HG03064 (cell line): Measurements from ENCODE around the gene SYN1.
"Not testable (repeated sequence)": the region's sequence is repeated elsewhere in the genome, so short reads cannot be mapped to it uniquely, and the experiment has no call there.

Source experiments
- ATAC-seq: cut with Tn5 transposase; IDR thresholded peaks from one replicate; pipeline ENCODE4 v1.9.1; 2021; ENCODE audit warnings: low read depth; ENCODE audit not compliant: unreplicated experiment

SYN1 gene

DNA sequence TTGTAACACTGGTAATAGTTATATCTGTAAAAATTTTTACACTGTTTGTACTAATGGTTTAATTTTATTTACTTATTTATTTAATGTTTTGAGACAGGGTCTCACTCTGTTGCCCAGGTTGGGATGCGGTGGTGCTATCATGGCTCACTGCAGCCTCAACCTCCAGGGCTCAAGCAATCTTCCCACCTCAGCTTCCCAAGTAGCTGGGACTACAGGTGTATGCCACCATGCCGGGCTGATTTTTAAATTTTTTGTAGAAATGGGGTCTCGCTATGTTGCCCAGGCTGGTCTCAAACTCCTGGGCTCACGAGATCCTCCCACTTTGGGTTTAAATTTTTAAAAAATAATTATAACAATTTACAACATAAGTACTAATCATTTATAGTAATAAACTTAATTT lies 16.5 kb downstream of the SYN1 start:
- ATAC-seq = not testable (repeated sequence)

DNA sequence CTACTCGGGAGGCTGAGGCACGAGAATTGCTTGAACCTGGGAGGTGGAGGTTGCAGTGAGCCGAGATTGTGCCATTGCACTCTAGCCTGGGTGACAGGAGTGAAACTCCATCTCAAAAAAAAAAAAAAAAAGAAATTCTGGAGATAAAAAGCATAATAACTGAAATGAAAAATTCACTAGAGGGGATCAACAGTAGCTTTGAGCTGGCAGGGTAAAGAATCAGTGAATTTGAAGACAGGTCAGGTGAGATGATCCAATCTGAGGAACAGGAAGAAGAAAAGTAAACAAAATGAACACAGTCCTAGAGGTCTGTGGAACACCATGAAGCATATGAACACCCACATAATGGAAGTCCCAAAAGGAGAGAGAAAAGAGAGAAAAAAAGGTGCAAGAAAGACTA lies 22.4 kb downstream of the SYN1 start:
- ATAC-seq = no peak

DNA sequence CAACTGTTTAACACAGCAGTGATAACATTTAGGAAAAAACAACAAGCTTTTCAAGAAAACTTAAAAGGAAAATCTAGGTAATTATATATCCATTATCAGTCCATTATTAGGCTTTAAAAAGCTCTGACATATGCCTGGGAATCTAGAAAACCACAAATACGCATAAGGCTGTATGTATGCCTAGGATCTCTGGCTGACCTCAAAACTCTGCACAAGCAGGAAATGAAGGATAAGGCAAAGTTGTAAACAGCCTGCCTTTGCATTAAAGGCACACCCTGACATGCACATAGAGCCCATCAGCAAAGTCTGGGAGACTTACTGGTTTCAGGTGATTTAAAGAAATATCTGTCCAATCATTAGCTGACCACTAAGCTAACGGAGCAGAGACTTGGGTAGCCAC lies 23.4 kb downstream of the SYN1 start:
- no peak for ATAC-seq

DNA sequence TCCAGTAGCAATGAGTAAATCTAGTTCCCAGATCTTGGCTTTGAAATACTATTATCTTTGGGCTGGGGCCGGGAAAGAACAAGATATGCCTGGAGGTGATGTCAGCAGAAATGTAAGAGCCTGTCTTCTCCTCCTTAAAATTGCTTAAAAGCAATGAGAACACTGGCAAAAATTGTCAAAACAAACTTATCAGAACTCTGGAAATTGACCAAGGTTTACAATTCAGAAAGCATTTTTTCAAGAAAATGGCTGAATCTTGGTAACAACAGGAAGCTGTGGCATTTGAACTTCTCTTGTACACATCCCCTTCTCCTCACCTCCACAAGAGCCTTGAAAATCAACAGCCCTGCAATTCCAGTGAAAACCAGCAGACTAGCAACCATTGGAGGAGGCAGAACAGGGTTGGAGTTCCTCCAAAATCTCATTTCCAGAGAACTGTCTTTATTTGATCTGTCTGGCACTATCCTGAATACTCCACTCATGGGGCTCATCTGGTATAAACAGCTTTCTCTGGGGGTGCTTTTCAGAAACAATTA lies 23.9 kb downstream of the SYN1 start:
- ATAC-seq = no peak

DNA sequence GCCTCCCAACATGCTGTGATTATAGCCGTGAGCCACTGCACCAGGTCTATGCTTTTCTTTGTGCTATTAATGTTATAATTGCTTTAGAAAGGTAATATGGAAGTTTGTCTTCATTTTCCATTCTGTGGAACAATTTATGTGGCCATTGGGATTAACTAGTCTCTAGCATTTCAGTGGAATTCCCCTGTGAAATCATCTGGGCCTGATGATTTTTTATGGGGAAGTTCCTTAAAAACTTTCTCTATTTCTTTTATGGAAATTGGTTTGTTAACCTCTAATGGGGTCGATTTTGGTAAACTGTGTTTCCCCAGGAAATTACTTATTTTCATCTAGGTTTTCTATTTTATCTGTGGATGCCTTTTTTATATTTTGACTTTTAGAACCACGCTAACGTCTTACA lies 26.1 kb downstream of the SYN1 start:
- ATAC-seq = no peak

DNA sequence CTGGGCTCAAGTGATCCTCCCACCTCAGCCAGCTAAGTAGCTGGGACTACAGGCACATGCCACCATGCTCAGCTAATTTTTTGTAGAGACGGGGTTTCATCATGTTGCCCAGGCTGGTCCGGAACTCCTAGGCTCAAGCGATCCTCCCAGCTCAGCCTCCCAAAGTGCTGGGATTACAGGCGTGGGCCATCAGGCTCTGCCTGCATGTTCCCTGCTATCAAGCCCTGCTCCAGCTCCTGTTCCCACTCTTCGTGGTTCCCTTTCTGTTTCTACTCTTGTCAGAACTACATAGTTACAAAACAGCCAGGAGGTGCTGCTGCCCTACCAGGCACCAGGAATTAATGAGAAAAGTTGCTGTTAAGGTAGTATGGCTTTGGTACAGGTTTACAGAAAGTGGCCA lies 28.7 kb downstream of the SYN1 start:
- ATAC-seq = no peak

DNA sequence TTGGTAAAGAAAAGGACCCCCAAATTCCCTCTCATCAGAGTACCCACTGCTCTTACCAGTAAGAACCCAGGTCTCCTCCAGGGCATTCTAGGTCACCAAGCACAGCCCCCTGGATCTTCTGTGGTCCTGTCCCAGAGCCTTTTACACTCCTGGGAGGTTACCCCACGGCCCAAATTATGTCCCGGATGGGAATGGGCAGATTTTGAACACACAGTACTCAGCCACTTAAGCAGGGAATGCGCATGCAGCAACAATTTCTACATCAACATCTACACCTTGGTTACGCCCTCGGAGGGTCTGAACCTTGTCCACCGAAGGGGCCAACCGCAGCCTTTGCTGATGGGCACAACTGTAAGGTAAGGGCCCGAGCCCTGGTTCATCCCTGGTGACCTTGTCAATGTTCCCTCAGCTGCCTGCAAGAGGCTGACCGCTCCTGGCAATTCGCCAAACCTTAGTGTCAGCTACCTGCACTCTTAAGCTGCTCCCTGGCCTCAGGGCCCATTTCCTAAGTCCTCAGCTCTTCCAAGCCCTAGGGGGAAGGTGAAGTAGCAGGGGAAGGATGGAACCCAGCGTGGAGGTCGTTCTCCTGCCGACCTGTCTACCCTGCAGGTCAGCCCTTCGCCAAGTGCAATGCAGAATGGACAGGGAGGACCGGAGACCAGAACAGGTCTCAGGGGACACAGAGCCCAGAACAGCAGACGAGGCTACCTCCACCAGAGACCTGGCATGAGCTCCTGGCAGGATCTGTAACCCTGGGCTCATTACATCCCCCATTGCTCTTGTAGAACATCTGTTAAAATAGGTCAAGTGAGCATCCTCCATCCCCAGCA lies 31.5 kb downstream of the SYN1 start:
- ATAC-seq = no peak

DNA sequence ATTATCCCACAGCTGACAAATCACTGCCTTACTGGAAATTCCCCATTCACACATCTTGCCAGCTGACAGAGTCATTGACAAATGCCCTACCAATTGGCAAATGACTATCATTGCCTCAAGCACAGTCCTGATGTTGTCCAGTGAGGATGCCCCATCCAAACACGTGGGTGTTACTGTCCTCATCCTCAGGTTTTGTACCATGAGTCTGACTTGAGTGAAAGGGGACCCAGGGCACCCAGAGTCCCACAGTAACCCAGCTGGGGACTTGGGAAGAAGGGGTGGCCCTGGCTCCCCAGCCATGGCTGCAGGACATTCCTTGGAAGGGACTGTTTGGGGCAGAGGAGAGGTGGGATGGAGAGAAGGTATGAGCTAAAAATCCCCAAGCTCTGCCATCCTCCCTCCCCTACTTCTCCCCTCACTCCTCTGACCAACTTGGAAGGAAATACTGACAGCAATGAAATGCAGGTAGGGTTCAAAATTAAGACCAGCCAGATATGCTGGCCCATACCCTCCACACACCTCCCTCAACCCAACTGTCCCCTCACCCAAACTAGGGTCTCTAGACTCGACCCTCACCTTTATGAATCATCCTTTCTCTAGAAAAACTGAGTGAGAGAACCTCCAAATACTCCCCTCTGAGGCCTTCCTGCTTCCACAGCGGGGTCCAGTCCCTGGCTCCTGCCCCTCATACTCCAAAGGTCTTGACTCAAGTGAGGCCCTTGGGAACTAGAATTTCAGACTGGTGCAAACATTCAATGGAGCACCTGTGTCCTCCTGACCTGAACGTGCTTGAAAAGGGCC lies 32.4 kb downstream of the SYN1 start:
- ATAC-seq = no peak

DNA sequence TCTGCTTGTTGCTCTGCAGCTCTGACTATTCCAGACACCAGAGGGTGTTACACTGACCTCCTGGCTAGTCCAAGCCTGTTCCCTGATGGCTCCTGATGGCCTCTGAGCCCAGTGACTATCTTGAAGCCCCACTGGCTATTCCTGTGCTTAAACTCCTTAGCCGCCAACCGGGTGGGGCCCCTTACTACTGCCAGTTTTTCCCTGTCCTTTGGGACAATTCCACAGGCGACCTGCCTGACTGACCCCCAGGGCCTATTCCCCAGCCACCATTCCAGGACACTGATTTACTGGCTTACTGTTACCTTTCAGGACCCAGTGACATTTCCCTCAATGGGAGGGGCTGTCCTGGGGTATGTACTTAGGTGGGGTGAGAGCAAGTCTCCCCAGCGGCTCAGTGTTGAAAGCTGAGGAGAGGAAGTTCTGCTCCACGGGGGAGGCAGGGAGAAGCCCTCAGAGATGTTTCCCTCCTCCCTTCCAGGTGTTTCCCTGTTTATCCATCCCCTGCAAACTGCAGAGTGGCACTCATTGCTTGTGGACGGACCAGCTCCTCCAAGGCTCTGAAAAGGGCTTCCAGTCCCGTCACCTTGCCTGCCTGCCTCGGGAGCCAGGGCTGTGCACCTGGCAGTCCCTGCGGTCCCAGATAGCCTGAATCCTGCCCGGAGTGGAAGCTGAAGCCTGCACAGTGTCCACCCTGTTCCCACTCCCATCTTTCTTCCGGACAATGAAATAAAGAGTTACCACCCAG lies 33.4 kb downstream of the SYN1 start:
- ATAC-seq = no peak

DNA sequence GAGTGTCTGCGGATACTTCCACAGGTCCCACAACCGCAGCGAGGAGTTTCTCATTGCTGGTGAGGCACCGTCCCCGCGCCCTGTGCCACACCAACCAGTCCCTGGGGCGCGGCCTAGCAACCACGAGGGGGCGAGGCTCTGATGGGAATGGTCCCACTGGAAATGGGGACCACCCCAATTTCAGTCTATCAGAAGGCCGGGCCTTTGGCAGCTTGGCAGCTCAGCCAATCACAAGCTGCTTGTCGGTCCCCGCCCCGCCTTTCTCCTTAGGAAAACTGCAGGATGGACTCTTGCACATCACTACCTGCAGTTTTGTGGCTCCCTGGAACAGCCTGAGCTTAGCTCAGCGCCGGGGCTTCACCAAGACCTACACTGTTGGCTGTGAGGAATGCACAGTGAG lies 34.4 kb downstream of the SYN1 start:
- ATAC-seq = no peak

DNA sequence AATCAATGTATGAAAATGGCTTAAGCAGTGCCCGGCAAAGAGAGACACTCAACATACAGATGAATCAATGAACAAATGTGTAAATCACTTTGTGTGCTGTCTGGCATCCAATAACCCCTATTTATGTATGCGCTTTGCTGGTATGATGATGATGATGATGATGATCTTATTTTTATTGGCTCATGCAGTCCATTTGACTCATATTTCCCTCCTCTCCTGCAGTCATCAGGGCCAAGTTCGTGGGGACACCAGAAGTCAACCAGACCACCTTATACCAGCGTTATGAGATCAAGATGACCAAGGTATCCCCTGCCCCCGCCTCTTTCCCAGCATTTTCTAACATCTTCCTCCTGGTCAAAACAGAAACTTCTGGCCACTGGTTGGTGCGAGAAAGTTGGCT lies 34.9 kb downstream of the SYN1 start:
- no peak for ATAC-seq

DNA sequence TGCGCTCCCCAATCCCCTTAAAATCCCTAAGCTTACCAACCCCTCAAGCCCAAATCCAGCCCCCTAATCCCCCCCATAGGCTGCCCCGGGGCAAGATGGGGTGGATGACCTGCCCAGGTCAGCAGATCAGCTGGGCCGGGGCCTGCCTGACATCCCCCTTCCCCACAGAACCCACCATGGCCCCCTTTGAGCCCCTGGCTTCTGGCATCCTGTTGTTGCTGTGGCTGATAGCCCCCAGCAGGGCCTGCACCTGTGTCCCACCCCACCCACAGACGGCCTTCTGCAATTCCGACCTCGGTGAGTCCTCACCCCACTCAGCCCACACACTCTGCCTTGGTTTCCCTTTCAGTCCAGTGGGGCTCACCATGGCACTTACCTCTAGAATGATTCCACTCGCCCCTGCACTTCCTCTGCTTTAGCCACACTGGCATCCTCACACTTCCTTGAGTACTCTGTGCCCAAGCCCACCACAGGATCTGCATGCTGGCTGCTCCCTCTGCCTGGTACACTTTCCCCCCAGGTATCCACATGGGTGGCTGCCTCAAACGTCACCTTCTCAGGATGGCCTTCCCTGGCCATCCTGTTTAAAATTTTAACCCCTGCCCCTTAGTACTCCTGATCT lies 36.3 kb downstream of the SYN1 start:
- ATAC-seq = no peak

DNA sequence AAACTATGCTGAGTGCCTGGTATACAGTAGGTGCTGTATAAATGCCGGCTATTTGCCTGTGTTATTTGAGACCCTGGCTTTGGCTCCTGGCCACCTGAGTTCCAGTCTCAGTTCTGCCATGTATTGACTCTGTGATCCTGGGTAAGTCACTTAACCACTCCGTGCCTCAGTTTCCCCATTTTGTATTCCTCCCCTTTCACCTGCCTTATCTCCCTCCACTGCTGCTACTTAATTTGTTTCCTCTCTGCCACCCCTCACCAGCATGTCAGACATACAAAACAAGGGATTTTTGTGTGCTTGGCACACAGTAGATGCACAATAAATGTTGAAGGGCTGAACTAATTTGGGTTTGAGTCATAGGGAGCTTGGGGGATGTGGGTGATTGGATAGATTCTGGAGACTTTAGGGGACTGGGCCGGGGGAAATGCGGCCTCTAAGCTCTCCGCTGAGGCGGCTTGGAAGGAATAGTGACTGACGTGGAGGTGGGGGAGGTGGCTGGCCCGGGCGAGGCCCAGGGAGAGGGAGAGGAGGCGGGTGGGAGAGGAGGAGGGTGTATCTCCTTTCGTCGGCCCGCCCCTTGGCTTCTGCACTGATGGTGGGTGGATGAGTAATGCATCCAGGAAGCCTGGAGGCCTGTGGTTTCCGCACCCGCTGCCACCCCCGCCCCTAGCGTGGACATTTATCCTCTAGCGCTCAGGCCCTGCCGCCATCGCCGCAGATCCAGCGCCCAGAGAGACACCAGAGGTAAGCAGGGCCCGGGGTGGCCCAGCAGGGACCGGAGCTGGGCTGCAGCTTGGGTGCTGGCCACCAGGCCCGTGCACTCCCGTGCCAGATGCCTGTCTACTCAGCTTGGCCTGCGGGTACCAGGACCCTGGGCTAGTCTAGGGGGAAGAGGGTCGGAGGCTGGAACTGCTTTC lies 37.7 kb downstream of the SYN1 start, which contains the start of gene TIMP1:
TSS of gene TIMP1 (plus strand) at position 706 of the 917 bp plus-strand sequence. CDS start 980 bp downstream, outside the sequence.
- peak; percentile 70 for ATAC-seq

DNA sequence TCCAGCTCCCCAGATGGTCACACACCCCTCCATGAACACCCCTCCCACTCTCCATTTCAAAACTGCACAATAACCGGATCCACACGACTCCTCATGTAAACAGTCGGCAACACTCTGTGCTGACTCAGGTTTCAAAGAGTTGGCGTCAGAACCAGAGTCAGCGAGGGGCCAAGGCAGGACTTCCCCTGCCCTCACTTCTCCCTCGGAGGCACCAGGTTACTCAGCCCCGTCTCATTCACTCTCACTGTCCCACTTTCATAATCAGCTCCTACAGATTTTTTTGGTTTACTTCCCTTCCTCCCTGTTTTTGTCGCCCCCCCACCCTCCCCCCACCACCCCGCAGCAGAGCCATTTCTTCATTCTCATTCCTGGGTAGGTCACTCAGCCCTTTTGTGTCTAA lies 40.1 kb downstream of the SYN1 start:
- ATAC-seq = no peak

DNA sequence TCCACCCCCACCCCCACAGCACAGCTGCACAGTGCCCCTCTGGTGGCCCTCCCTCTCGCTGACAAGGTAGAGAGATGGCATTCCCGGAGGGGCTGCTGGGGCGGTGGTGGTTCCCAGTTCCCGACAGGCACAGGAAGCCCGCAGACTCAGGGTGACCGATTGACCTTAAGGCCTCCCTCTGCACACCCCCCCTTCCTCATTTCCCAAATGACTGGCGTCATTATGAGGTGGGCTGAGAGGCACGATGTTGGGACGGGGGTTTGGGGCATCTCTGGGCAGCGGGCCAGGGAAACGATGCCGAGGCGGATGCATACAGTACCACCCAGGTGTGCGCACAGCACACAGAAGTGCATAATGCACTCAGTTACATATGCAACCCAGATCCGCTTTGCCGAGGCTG lies 41.0 kb downstream of the SYN1 start:
- ATAC-seq = no peak

DNA sequence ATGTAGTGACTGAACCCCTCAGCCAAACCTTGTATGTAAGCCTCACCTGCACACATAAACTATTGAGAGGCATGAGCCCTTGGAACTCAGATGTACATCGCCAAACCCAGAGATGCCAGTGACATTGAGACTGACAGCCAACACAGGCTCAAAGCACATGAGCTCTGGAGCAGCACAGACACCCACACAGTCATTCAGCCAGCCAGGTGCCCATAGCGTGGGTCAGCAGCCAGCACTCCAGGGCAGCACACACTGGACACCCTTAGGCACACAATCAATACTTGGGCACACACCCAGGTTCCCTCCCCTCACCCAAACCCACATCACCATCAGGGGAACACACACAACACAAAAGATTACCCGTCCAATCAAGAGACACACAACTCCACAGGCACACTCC lies 41.8 kb downstream of the SYN1 start:
- no peak for ATAC-seq

DNA sequence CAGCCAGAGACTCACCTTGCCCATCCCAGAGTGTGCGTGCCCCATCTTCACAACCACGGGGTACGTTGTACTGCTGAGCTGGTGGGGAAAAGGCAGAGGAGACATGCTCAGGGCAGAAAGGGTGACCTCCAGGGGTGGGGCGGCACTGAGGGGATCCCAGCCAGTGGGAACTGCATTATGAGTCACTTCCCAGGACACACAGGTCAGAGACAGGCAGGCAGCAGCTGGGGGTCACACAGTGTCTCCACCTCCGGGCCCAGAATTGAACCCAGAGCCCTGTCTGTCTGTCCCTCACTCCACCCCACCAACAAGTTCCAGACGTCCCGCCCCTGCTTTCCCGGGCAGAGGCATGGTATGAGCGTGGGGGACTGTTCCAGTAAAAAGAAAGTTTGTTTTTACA lies 42.2 kb downstream of the SYN1 start:
- ATAC-seq = no peak

DNA sequence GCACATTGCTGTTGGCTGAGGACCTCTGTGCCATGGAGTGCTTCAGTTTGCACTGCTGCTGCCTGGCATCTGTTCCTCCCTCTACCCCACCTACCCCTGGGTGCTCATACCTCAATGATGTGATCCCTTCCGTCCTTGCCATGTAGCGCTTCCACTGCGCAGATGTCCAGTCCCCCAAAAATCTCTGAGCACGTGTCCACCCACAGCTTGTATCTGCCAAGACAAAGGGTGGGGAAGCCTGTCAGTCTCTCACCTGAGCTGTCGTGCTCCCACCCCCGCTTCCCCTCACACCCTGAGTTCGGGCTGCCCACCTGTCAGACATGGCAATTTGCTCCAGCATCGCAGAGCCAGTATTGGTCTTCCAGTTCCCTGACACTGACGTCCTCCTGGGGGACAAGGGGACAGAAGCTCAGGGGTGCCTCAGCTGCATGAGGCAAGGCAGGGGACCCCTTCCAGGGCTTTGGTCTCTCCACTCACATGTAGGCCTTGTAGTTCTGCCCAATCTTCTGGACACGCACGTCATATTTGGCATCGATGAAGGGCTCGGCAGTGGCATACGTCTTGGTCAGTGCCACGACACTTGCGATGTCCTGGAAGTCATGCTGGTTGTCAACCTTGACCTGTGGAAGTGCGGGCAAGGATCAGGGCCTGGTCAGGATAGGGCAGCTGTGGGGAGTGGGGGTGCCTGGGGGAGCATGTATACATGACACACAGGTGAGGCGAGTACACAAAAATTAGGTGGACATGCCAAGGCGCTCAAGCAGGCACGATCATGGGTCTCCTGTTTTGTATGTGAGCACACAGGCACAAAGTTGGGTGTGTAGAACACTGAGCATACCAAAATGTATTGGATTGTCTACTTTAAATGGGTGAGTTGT lies 43.4 kb downstream of the SYN1 start:
- ATAC-seq = no peak
